K562 (cell line): ENCODE measurements around the gene CTXN1. TPM values are rescaled to one million over a fixed set of nuclear protein-coding genes. Genes with fewer than 3 reads are reported as not detected.

Source experiments
- ARID3A ChIP-seq: IDR thresholded peaks from 2 replicates; pipeline ENCODE4 v1.6.1; 2012; ENCODE audit warnings: low read depth, low read length, improper control_type of control experiment, borderline replicate concordance
- CEBPB ChIP-seq: fragments of 450-650 bp; IDR thresholded peaks from 2 replicates; pipeline ENCODE4 v1.6.1; 2016; ENCODE audit warnings: missing genetic modification characterization, missing compliant biosample characterization
- CREB3L1 ChIP-seq: fragments of 450-650 bp; IDR thresholded peaks from 2 replicates; pipeline ENCODE4 v1.6.1; 2014; ENCODE audit warnings: low read depth, mild to moderate bottlenecking, moderate library complexity, borderline replicate concordance
- DEAF1 ChIP-seq: fragments of 450-650 bp; formaldehyde crosslinking; IDR thresholded peaks from 2 replicates; pipeline ENCODE4 v1.4.0; 2020; ENCODE audit warnings: mild to moderate bottlenecking, moderate library complexity
- E2F8 ChIP-seq: fragments of 450-650 bp; IDR thresholded peaks from 2 replicates; pipeline ENCODE4 v1.7.1; 2018; ENCODE audit warnings: mild to moderate bottlenecking, low read depth; ENCODE audit not compliant: partially characterized antibody
- ERF ChIP-seq: fragments of 450-650 bp; formaldehyde crosslinking; IDR thresholded peaks from 2 replicates; pipeline ENCODE4 v1.4.0; 2020; ENCODE audit warnings: mild to moderate bottlenecking, mixed read lengths
- FIP1L1 ChIP-seq: fragments of 200-400 bp; formaldehyde crosslinking; IDR thresholded peaks from 2 replicates; pipeline ENCODE4 v1.6.1; 2018; ENCODE audit warnings: mild to moderate bottlenecking, low read depth, low read length; ENCODE audit not compliant: poor library complexity, severe bottlenecking
- GABPB1 ChIP-seq: sonication (generic); formaldehyde crosslinking; IDR thresholded peaks from 2 replicates; pipeline ENCODE4 v1.8.0; 2022; ENCODE audit warnings: mild to moderate bottlenecking, missing genetic modification reagents
- HIVEP1 ChIP-seq: fragments of 250-450 bp; sonication (Bioruptor Pico); IDR thresholded peaks from 2 replicates; pipeline ENCODE4 v1.4.0; 2020; ENCODE audit warnings: mild to moderate bottlenecking
- ILF3 ChIP-seq: fragments of 450-650 bp; IDR thresholded peaks from 2 replicates; pipeline ENCODE4 v1.6.1; 2018; ENCODE audit warnings: antibody characterized with exemption, mild to moderate bottlenecking, moderate library complexity, borderline replicate concordance
- MTA2 ChIP-seq: fragments of 450-650 bp; IDR thresholded peaks from 2 replicates; pipeline ENCODE4 v1.6.1; 2016; ENCODE audit warnings: low read depth
- NCOA6 ChIP-seq: fragments of 450-650 bp; IDR thresholded peaks from 2 replicates; pipeline ENCODE4 v1.6.1; 2017; ENCODE audit warnings: mild to moderate bottlenecking
- NCOR1 ChIP-seq: fragments of 450-650 bp; IDR thresholded peaks from 2 replicates; pipeline ENCODE4 v1.6.1; 2016; ENCODE audit warnings: mild to moderate bottlenecking, moderate library complexity
- POLR2B ChIP-seq: fragments of 450-650 bp; IDR thresholded peaks from 2 replicates; pipeline ENCODE4 v1.6.1; 2018; ENCODE audit warnings: low read depth; ENCODE audit not compliant: partially characterized antibody
- TFAM ChIP-seq: fragments of 250-450 bp; sonication (Bioruptor Pico); conservative IDR thresholded peaks from 2 replicates; pipeline ENCODE4 v1.5.0; 2021; ENCODE audit warnings: mild to moderate bottlenecking, moderate library complexity
- ZBTB2 ChIP-seq: fragments of 450-650 bp; IDR thresholded peaks from 2 replicates; pipeline ENCODE4 v1.6.1; 2016; ENCODE audit warnings: antibody characterized with exemption
- ZNF589 ChIP-seq: fragments of 200-800 bp; sonication (Bioruptor generic); IDR thresholded peaks from 2 replicates; pipeline ENCODE4 v1.6.1; 2016; ENCODE audit warnings: low read depth, missing genetic modification characterization, missing compliant biosample characterization
- ZNF644 ChIP-seq: fragments of 200-800 bp; sonication (Bioruptor generic); IDR thresholded peaks from 2 replicates; pipeline ENCODE4 v1.6.1; 2016; ENCODE audit warnings: low read depth, missing genetic modification characterization, missing compliant biosample characterization
- ZNF668 ChIP-seq: fragments of 250-450 bp; sonication (Bioruptor Pico); IDR thresholded peaks from 2 replicates; pipeline ENCODE4 v1.8.0; 2022; ENCODE audit warnings: mild to moderate bottlenecking, inconsistent platforms
- polyA plus RNA-seq, 8 experiments: library from polyadenylated mRNA; depleted of rRNA in 4 of 8; stranded (reverse) in 5 of 8; unstranded in 3 of 8; fragments of >200 nt; fragmentation: Nextera tagmentation in 2 of 8; fragmentation: Illumina TruSeq in 1 of 8; extraction: Ambion mirVana in 2 of 8; extraction: Trizol in 1 of 8; gene quantifications; 2 replicates each; pipeline versions ENCODE4 v1.2.1 to v1.2.3, GENCODE V29; 2011 to 2014; ENCODE audit warnings: inconsistent platforms in 1 of 8, missing spikeins in 1 of 8
- total RNA-seq, 7 experiments: library from RNA; depleted of rRNA in 6 of 7; stranded (reverse); fragments of >200 nt in 6 of 7; fragmentation: Illumina TruSeq in 2 of 7; extraction: Trizol in 2 of 7; gene quantifications; 2 replicates each; pipeline versions ENCODE4 v1.2.1 to v1.2.3, GENCODE V29; 2011 to 2021; ENCODE audit warnings: low replicate concordance in 1 of 7

The CTXN1 gene
- total and polyA plus RNA-seq, 9 of the 15 experiments (the other 6 are each of a cell fraction or from before 2014, with no cell fraction given): 0.15 to 37.4 (median 1.8) TPM; not detected in 2

GRCh38 chr19:7926021-7926726 is at the start of gene CTXN1 (continued):
- TF ChIP-seq ZNF668 (CRISPR knock-in tag) (no peak), FIP1L1 (no peak), ZNF589 (CRISPR knock-in tag) (no peak), NCOR1 (no peak), POLR2B (peak; percentile 84), ZBTB2 (peak; percentile 62; the same call in 1 of the 2 replicates), GABPB1 (CRISPR knock-in tag) (peak; percentile 36; the same call in 1 of the 2 replicates), ZNF644 (no peak), E2F8 (peak; percentile 79), MTA2 (no peak), ARID3A (no peak), CEBPB (tag) (no peak), HIVEP1 (CRISPR knock-in tag) (no peak), CREB3L1 (no peak), TFAM (CRISPR knock-in tag) (no peak), DEAF1 (CRISPR knock-in tag) (0 out of 2 replicates have a peak, but pooled peaks have one; percentile 8), NCOA6 (no peak), ILF3 (peak; percentile 79; the same call in 1 of the 2 replicates), ERF (CRISPR knock-in tag) (peak; percentile 85; the same call in 1 of the 2 replicates)
